Activated T-cell treated with anti-CD3 and anti-CD28 coated beads for 24 hours (primary cell): ENCODE data around the gene FTO.

Experiments used
- DNase-seq: peaks from one replicate; pipeline ENCODE4 v3.0.0-alpha.2; 2020; ENCODE audit warnings: low read depth

The FTO gene

GRCh38 chr16:54059319-54059718 is 355.4 kb downstream of the FTO start:
- no peak for DNase-seq

- DNase-seq: no peak
These were observed 356.9 kb downstream of the FTO start for GRCh38 chr16:54060599-54061421.

- no peak for DNase-seq
These were observed 357.5 kb downstream of the FTO start for GRCh38 chr16:54061454-54061853.

GRCh38 chr16:54062361-54063278 is 358.7 kb downstream of the FTO start:
- DNase-seq: no peak

- DNase-seq: no peak
These were observed 359.4 kb downstream of the FTO start for GRCh38 chr16:54063279-54063773.

DNA sequence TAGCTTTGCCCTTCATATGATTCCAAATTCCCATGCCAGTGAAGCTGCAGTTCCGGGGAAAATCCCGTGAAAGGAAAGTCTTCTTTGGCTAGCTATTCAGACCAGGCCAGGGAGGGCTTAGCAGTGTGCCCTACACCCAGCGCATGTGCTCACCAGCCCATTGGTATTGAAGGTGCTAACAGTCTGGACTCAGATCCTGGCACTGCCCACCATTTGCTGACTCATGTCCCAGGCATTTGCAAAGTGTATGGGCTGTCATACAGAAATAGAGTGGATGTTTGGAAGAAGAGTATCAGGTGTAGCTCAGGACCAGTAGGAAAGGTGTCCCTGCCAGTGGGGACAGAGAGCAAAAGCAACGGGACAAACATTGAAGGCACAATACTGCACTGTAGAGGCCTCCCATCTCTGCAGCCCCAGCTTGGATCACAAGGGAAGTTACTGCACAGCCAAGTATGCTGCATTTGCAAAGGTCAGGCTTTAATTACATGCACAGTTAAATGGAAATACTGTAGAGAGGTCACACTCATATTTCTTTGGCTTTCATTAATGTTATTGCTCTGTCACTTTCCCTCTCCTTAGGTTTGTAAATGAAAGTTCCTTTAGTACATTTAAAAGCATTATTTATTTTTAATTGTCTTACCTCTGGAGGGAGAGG is 362.6 kb downstream of the FTO start:
- no peak for DNase-seq

DNA sequence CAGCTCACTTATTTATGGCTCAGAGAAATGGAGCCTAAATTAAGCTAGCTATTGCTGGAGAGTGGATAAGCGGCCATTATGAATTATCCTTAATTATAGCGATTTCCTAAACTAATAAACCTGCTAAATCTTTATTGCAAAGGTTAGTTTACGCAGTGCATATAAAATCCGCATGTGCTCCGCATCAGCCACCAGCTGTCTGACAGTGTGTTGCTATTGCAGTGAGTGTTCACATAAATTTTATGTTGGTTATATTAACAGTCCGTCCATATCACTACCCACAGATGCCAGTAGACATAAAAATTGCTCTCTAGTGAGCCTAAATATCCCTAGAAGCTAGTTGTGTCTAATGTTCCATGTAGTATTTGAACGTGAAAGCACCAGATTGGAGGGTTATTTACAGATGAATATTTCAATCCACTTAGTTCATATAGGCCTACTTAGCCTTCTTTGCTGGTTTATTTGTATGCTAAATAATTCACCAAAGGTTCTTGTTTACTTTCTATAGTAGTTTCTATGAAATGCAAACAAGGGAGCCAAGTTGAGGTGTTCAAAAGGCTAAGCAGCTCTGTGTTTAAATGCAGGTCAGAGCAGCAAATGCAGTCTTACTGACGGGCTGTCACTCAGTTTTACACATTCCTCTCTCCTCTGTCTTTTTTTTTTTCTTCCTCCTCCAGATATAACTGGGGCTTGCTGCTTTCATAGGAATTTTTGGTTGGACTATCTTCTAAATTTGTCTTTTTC is 363.5 kb downstream of the FTO start:
- DNase-seq: no peak

DNA sequence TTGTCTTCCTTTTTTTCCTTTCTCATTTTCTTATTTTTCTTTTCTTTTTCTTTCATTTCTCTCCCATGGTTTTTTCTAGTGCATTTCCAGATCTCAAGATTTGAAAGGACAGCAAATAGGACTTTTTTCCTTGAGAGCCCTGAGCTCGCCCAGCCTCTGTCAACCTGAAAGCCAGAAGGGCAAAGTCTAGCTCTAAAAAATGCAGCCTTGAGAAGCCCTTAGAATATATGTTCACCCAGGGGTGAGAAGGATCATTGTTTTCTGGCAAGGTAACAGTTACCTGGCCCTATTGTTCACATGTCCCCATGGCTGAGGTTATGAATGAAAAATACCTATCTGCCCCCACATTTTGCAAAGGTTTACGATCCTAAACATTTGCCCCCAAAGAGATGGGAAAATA is 364.3 kb downstream of the FTO start:
- DNase-seq: no peak

DNA sequence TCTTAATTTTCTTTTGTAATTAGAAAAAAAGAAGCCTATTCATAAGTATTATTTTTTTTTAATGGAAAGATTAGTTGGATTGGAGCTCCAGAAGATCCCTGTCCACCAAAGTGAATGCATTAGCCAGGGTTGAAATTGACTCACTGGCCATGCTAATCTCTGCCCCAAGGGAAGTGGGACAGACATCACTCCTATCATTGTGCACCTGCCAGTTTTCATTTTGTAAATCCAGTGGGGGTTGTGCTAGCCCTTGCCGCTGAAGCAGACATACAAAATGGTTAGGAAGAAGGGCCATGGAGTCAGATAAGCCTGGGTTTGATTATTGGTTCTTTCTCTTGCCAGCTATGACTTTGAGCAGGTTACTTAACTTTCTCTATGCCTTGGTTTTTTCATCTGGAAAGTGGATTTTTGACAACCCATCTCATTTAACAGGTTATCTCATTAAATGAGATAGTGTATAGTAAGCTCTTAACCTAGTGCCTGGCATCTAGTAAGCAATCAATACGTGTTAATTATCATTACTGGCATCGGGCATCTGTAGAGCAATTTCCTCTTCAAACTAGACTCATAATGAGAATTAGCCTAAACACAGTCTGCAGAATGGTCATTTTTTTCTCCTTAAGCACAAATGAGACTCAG is 365.8 kb downstream of the FTO start:
- no peak for DNase-seq

DNA sequence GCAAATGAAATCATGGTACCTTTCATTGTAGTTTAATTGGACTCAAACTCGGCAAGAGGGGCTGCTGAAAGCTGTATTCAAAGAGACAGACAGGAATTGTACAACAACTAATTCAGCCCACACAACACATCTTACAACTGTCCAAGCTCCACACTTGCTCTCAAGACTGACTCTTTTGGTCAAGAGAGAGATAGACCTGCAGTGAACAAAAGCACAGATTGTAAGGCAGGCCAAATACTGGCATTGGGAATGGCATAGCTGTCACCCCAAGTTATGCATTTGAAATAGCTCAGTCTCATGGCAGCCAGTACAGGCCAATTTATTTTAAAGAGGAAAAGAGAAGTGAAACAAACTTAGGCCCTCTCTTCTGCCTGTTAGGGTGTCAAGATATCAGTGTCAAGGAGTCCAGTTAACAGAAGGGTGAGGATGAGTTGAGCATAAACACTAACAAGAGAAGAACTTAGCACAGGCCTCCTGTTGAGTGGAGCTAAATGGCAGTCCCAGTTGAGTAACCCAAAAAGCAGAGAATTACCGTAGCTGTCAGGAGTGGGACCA is 366.9 kb downstream of the FTO start:
- no peak for DNase-seq

- DNase-seq: no peak
These were observed 367.6 kb downstream of the FTO start for GRCh38 chr16:54071514-54071913.

- no peak for DNase-seq
These were observed 368.3 kb downstream of the FTO start for GRCh38 chr16:54072237-54072636.

DNA sequence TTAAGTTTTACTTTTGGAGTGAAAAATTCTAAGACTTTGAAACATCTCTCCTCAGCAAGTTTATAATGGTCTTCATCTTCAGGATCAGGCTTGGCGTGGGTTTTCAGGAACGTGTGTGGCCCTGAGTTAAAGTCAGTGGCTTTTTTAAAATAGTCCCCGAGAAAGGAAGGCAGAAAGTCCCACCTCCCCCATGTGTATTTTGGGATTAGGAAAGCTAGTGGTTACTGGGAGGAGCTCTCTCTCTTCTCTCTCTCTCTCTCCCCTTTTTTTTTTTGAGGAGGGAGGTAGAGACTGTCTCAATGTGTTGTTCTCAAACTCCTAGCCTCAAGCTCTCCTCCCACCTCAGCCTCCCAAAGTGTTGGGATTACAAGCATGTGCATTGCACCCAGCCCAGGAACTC is 369.4 kb downstream of the FTO start:
- DNase-seq: no peak

- no peak for DNase-seq
These were observed 371.5 kb downstream of the FTO start for GRCh38 chr16:54075446-54075845.

DNA sequence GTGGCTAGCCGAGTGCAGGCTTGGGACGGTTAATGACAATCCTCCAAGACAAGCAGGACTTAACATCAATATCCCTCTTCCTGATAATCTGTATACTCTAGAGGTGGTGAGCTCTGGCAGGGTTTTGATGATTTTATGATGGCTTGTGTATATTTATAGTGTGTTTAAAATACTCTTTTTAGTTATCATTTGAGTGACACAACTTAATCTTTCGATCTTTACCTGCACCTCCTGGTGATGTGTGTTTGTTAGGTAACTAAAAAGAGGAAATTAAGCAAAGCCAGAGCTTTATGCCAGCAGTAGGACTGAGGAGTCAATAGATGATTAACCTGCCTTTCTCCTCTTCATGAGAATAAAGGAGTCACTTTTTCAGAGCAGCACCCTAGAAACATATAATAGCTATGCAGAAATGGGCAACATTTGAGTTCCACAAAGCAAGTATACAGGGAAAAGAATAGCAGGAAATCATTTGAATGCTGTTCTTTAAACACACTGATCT is 372.1 kb downstream of the FTO start:
- no peak for DNase-seq

GRCh38 chr16:54077050-54077821 is 373.3 kb downstream of the FTO start:
- no peak for DNase-seq

GRCh38 chr16:54080524-54081008 is 376.6 kb downstream of the FTO start:
- DNase-seq: no peak

DNA sequence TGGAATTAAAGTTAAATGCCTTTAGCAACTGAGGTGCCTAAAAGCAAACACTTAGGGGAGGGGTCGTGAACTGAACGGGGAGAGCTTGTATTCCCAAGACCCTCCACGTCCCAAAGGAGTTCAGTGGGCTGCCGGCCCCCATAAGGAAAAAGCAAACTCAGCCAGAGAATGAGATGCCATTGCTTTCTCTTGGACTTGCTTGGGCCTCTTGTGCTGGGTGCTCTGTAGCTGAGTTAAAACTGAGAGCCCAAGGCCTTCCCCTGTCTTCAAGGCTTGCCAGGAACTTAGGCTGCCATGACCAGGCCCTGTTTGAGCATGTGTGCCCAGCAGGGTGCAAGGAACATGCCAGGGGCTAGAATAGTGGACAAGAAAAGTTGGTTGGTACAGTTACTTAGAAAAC is 382.8 kb downstream of the FTO start:
- DNase-seq: no peak

DNA sequence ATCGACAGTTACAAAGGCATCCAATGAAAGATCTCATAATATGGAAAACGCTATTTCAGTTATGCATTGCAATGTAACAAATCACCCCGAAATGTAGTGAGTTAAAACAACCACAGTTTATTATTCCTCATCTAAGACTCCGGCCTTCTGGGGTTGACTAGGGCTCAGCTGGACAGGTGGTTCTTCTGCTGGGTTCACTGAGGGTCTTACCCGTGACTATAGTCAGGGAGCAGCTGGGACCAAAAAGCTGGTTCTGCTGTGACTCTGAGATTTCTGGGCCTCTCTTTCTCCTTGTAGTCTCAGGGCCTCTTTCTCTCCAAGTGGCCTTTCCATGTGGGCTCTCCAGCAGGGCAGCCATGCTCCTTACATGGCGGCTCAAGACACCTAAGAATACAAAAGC is 386.6 kb downstream of the FTO start:
- no peak for DNase-seq

DNA sequence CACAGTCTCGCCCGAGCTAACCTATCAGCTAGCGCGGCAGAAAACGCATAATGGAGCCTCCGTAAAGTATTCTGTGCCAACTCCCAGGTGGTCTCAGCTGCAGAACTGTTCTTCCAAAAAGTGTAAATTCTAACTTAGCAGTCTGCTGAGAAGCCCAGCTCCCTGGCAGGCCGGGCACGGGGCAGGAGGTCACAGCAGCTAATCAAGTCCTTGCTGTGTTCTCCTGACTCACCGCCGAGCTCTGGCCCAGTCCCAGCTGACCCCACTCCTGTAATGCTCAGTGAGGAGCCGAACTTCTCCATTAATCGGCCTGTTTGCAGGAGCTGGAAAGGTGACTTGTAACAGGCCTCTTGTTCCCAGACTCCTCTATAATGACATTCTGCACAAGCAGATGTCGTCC is 389.3 kb downstream of the FTO start:
- no peak for DNase-seq
